ENCODE data around the gene PALLD.

DNA sequence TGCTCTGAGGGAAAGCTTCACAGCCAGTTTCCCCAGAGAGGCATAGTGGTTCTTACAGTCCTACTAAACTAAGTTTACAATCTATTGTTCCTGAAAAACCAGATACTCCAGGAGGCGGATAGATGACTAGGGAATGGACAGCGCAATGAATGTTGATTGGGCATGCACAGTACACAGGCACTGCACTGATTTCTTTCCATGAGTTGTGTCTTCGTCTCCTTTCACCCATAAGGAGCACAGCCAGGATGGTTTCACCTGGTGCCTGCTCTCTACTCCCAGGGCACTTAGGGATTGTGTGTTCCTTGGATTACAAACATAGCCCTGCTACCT is 144.9 kb downstream of the PALLD start:
- no peak for TF ChIP-seq POLR2AphosphoS5 (IDR thresholded peaks at IDR 0.05)
- TF ChIP-seq, protein P1, sequence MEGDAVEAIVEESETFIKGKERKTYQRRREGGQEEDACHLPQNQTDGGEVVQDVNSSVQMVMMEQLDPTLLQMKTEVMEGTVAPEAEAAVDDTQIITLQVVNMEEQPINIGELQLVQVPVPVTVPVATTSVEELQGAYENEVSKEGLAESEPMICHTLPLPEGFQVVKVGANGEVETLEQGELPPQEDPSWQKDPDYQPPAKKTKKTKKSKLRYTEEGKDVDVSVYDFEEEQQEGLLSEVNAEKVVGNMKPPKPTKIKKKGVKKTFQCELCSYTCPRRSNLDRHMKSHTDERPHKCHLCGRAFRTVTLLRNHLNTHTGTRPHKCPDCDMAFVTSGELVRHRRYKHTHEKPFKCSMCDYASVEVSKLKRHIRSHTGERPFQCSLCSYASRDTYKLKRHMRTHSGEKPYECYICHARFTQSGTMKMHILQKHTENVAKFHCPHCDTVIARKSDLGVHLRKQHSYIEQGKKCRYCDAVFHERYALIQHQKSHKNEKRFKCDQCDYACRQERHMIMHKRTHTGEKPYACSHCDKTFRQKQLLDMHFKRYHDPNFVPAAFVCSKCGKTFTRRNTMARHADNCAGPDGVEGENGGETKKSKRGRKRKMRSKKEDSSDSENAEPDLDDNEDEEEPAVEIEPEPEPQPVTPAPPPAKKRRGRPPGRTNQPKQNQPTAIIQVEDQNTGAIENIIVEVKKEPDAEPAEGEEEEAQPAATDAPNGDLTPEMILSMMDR (IDR thresholded peaks at IDR 0.05; ENCODE audit: poor library complexity, severe bottlenecking), result no peak
